SK-N-SH (cell line): ENCODE results near the gene ISG20. TPM values are rescaled to one million over a fixed set of nuclear protein-coding genes. Genes with fewer than 3 reads are reported as not detected.

ENCODE experiments used
- CTCF ChIA-PET: fragments of 300-600, 350-600 bp; formaldehyde crosslinking; extraction: SDS; loops from one replicate; lab custom pipeline; 2021; lab: Yijun Ruan, JAX
- POLR2A ChIA-PET: fragments of 350-600 bp; sonication (Branson Sonifier 250); formaldehyde crosslinking; extraction: SDS; loops from one replicate; lab custom pipeline; 2020; ENCODE audit warnings: antibody characterized with exemption, inconsistent platforms; lab: Yijun Ruan, JAX
- DNase-seq: peaks from one replicate; pipeline ENCODE4 v3.0.0; 2012
- H2AFZ ChIP-seq: fragments of 200-600 bp; sonication (generic); 2 replicates; pipeline ENCODE4 v1.8.1; 2016; ENCODE audit warnings: antibody characterized with exemption, mild to moderate bottlenecking, low read depth
- H3F3A ChIP-seq: fragments of 200-600 bp; sonication (generic); replicated peaks from 2 replicates; pipeline ENCODE3; 2016; ENCODE audit warnings: antibody characterized with exemption, mild to moderate bottlenecking; ENCODE audit not compliant: insufficient read depth
- H3K27ac ChIP-seq, 2 experiments: fragments of 200-500 bp in 1 of 2; fragments of 200-600 bp in 1 of 2; sonication (Bioruptor generic) in 1 of 2; sonication (generic), shearing (Covaris generic) in 1 of 2; 2 replicates each; pipeline versions ENCODE4 v1.5.1 to v1.6.1; 2014 to 2016; ENCODE audit warnings: low read depth in 2 of 2, inconsistent platforms in 1 of 2, low read length in 1 of 2, mild to moderate bottlenecking in 1 of 2, mixed read lengths in 1 of 2
- H3K27me3 ChIP-seq: fragments of 200-600 bp; sonication (generic), shearing (Covaris generic); 2 replicates; pipeline ENCODE4 v1.6.1; 2016; ENCODE audit warnings: mixed run types; ENCODE audit not compliant: insufficient read depth
- H3K36me3 ChIP-seq, 2 experiments: fragments of 200-500 bp in 1 of 2; fragments of 200-600 bp in 1 of 2; sonication (Bioruptor generic) in 1 of 2; sonication (generic) in 1 of 2; replicated peaks in 1 of 2; 2 replicates each; pipeline versions ENCODE3 to v1.5.1; 2014 to 2016; ENCODE audit warnings: low read length in 1 of 2, mild to moderate bottlenecking in 1 of 2; ENCODE audit not compliant: insufficient read depth in 2 of 2, control insufficient read depth in 1 of 2
- H3K4me1 ChIP-seq, 2 experiments: fragments of 200-500 bp in 1 of 2; fragments of 200-600 bp in 1 of 2; sonication (Bioruptor generic) in 1 of 2; sonication (generic), shearing (Covaris generic) in 1 of 2; 2 replicates each; pipeline versions ENCODE4 v1.5.1 to v1.6.1; 2014 to 2016; ENCODE audit warnings: low read depth in 1 of 2, low read length in 1 of 2, mixed run types in 1 of 2; ENCODE audit not compliant: insufficient read depth in 2 of 2, control insufficient read depth in 1 of 2
- H3K4me2 ChIP-seq: fragments of 200-600 bp; sonication (generic), shearing (Covaris generic); 2 replicates; pipeline ENCODE4 v1.6.1; 2017; ENCODE audit warnings: mixed run types
- H3K4me3 ChIP-seq, 2 experiments: fragments of 200-500 bp in 1 of 2; fragments of 200-600 bp in 1 of 2; sonication (Bioruptor generic) in 1 of 2; sonication (generic), shearing (Covaris generic) in 1 of 2; 2 replicates each; pipeline versions ENCODE4 v1.5.1 to v1.8.1; 2014 to 2016; ENCODE audit warnings: low read depth in 2 of 2, inconsistent platforms in 1 of 2, low read length in 1 of 2, mild to moderate bottlenecking in 1 of 2, mixed read lengths in 1 of 2, moderate library complexity in 1 of 2
- H3K79me2 ChIP-seq: fragments of 200-600 bp; sonication (generic); 2 replicates; pipeline ENCODE4 v1.8.1; 2017; ENCODE audit warnings: mild to moderate bottlenecking; ENCODE audit not compliant: insufficient read depth
- H3K9ac ChIP-seq: fragments of 200-600 bp; sonication (generic); 2 replicates; pipeline ENCODE4 v1.6.1; 2017; ENCODE audit warnings: mixed run types
- H3K9me2 ChIP-seq: fragments of 200-600 bp; sonication (generic); 2 replicates; pipeline ENCODE4 v1.6.1; 2017; ENCODE audit warnings: mixed run types
- H3K9me3 ChIP-seq: fragments of 200-600 bp; sonication (generic); 2 replicates; pipeline ENCODE4 v1.6.1; 2017; ENCODE audit warnings: mixed run types, mild to moderate bottlenecking, moderate library complexity
- H4K20me1 ChIP-seq: fragments of 200-600 bp; sonication (generic); 2 replicates; pipeline ENCODE4 v1.6.1; 2017; ENCODE audit warnings: mild to moderate bottlenecking, mixed run types; ENCODE audit not compliant: insufficient read depth
- CHD2 ChIP-seq: fragments of 150-350 bp; IDR thresholded peaks from 2 replicates; pipeline ENCODE4 v1.6.1; 2018; ENCODE audit warnings: low read length; ENCODE audit not compliant: partially characterized antibody
- FOXJ3 ChIP-seq: sonication (generic); formaldehyde crosslinking; IDR thresholded peaks from 2 replicates; pipeline ENCODE4 v1.5.1; 2020; ENCODE audit warnings: mild to moderate bottlenecking, missing genetic modification reagents
- FOXM1 ChIP-seq: IDR thresholded peaks from 2 replicates; pipeline ENCODE4 v1.4.0; 2012; ENCODE audit warnings: low read depth, mild to moderate bottlenecking
- GABPA ChIP-seq: IDR thresholded peaks from 2 replicates; pipeline ENCODE4 v1.4.0; 2012; ENCODE audit warnings: low read depth, mild to moderate bottlenecking
- TAF1 ChIP-seq: IDR thresholded peaks from 2 replicates; pipeline ENCODE4 v1.6.1; 2012; ENCODE audit warnings: low read depth, mild to moderate bottlenecking, low read length, moderate library complexity, borderline replicate concordance
- TEAD4 ChIP-seq: IDR thresholded peaks from 2 replicates; pipeline ENCODE4 v1.4.0; 2012; ENCODE audit warnings: mild to moderate bottlenecking, borderline replicate concordance; ENCODE audit not compliant: insufficient read depth
- ZBTB33 ChIP-seq: IDR thresholded peaks from 2 replicates; pipeline ENCODE4 v1.4.0; 2012; ENCODE audit warnings: low read depth, borderline replicate concordance
- WGBS: methylation state at CpG from one replicate; pipeline ENCODE4 v1.1.6; 2017; ENCODE audit warnings: low lambda C conversion rate; 5-methylcytosine and 5-hydroxymethylcytosine counted together
- polyA plus RNA-seq, 3 experiments: library from polyadenylated mRNA; depleted of rRNA; stranded (reverse); fragments of >200 nt; gene quantifications; 2 replicates each; pipeline ENCODE4 v1.2.3, GENCODE V29; 2012
- TF ChIP-seq, protein P1 (sequence below): IDR thresholded peaks from 2 replicates; pipeline ENCODE4; 2012
- TF ChIP-seq, protein P2 (sequence below): IDR thresholded peaks from 2 replicates; pipeline ENCODE4 v1.4.0; 2012; ENCODE audit warnings: low read depth
- TF ChIP-seq, protein P3 (sequence below): fragments of 200-600 bp; sonication (generic); IDR thresholded peaks from 2 replicates; pipeline ENCODE4 v1.6.1; 2017; ENCODE audit warnings: antibody characterized with exemption, mild to moderate bottlenecking, moderate library complexity

ISG20 gene
- polyA plus RNA-seq, 1 of the 3 experiments (the other 2 are of a cell fraction): 2.0 TPM

- Histone ChIP-seq H3K4me2 (no peak overlapping the region), H3F3A (no peaks in the 10 kb centered on the region), H2AFZ (no peak overlapping the region), H3K9ac (no peak overlapping the region), H3K9me2 (no peaks in the 10 kb centered on the region), H3K4me3 (no peak overlapping the region), H3K36me3 (no peaks in the 10 kb centered on the region), H3K4me1 (peaks cover 0 to 18% of the 10 kb centered on the region in 2 experiments; a peak in 1 of 4 replicates), H3K9me3 (no peaks in the 10 kb centered on the region), H3K27ac (no peak overlapping the region), H3K79me2 (no peaks in the 10 kb centered on the region), H3K27me3 (no peaks in the 10 kb centered on the region), H4K20me1 (no peaks in the 10 kb centered on the region)
- TF ChIP-seq TAF1: no peak
- TF ChIP-seq, protein P1, sequence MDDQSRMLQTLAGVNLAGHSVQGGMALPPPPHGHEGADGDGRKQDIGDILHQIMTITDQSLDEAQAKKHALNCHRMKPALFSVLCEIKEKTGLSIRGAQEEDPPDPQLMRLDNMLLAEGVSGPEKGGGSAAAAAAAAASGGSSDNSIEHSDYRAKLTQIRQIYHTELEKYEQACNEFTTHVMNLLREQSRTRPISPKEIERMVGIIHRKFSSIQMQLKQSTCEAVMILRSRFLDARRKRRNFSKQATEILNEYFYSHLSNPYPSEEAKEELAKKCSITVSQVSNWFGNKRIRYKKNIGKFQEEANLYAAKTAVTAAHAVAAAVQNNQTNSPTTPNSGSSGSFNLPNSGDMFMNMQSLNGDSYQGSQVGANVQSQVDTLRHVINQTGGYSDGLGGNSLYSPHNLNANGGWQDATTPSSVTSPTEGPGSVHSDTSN: no peak
- TF ChIP-seq, protein P2, sequence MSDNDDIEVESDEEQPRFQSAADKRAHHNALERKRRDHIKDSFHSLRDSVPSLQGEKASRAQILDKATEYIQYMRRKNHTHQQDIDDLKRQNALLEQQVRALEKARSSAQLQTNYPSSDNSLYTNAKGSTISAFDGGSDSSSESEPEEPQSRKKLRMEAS: no peak
- TF ChIP-seq TEAD4: no peak
- TF ChIP-seq, protein P3, sequence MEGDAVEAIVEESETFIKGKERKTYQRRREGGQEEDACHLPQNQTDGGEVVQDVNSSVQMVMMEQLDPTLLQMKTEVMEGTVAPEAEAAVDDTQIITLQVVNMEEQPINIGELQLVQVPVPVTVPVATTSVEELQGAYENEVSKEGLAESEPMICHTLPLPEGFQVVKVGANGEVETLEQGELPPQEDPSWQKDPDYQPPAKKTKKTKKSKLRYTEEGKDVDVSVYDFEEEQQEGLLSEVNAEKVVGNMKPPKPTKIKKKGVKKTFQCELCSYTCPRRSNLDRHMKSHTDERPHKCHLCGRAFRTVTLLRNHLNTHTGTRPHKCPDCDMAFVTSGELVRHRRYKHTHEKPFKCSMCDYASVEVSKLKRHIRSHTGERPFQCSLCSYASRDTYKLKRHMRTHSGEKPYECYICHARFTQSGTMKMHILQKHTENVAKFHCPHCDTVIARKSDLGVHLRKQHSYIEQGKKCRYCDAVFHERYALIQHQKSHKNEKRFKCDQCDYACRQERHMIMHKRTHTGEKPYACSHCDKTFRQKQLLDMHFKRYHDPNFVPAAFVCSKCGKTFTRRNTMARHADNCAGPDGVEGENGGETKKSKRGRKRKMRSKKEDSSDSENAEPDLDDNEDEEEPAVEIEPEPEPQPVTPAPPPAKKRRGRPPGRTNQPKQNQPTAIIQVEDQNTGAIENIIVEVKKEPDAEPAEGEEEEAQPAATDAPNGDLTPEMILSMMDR: no peak
- TF ChIP-seq GABPA: no peak
- no peak for TF ChIP-seq CHD2
- TF ChIP-seq FOXJ3 (CRISPR knock-in tag): no peak
- TF ChIP-seq ZBTB33: no peak
- no peak for TF ChIP-seq FOXM1
- DNase-seq: no peak
- ChIA-PET POLR2A (no interaction called here), CTCF (interaction anchor here (0.8 to 4.9 kb wide), 17 partner anchors 8 to 522 kb away, joined by 3 to 50 read pairs (median 7); no protein-coding TSS in a partner anchor)
- 87% methylated on average over 8 of the region's 8 CpGs for WGBS
Observed at GRCh38 chr15:88655800-88656488, 17.1 kb downstream of the ISG20 start.
